HepG2 (cell line): Measurements from ENCODE around the gene KAT6B. TPM values are rescaled to one million over a fixed set of nuclear protein-coding genes. Genes with fewer than 3 reads are reported as not detected.

Experiments used
- ATAC-seq: fragments of 200-7000 bp; cut with Tn5 transposase; 3 replicates; pipeline ENCODE4 v1.9.1; 2020; ENCODE audit warnings: mild to moderate bottlenecking, moderate library complexity
- BruUV-seq: library from RNA; stranded (reverse); fragments of 400-500 nt; replicated peaks from 2 replicates; lab custom pipeline; 2021; lab: Mats Ljungman, UMichigan
- CTCF ChIA-PET: fragments of 300-600 bp; formaldehyde crosslinking; extraction: SDS; loops from one replicate; lab custom pipeline; 2021; ENCODE audit warnings: low total read pairs, inconsistent platforms, low intra/inter-chr PET ratio; lab: Yijun Ruan, JAX
- POLR2A ChIA-PET: fragments of 350-600 bp; sonication (Branson Sonifier 250); formaldehyde crosslinking; loops from one replicate; lab custom pipeline; 2020; ENCODE audit warnings: antibody characterized with exemption, inconsistent platforms; lab: Yijun Ruan, JAX
- DNase-seq: peaks from one replicate; pipeline ENCODE4 v3.0.0-alpha.2; 2015; ENCODE audit warnings: low spot score
- FAIRE-seq: peaks from 3 replicates; lab custom pipeline; 2011; peaks lifted over from hg19 to GRCh38; lab: Jason Lieb, UNC
- H2AFZ ChIP-seq: one replicate; pipeline ENCODE4 v1.6.1; 2011; ENCODE audit warnings: low read length, inconsistent platforms
- H3K27ac ChIP-seq: fragments of 300-600 bp; 3 replicates; pipeline ENCODE4 v1.8.0; 2011; ENCODE audit warnings: mixed run types, mild to moderate bottlenecking, mixed read lengths, low read length, inconsistent platforms; ENCODE audit not compliant: insufficient read depth; ENCODE audit errors: extremely low read length
- H3K27me3 ChIP-seq, 2 experiments: fragments of 200-600 bp in 1 of 2; 2 replicates in 1 of 2; 3 replicates in 1 of 2; pipeline versions ENCODE4 v1.6.0 to v1.8.0; 2011; ENCODE audit warnings: low read length in 2 of 2, mild to moderate bottlenecking in 2 of 2, moderate library complexity in 2 of 2, inconsistent platforms in 1 of 2; ENCODE audit not compliant: insufficient read depth in 2 of 2, control insufficient read depth in 1 of 2
- H3K36me3 ChIP-seq, 2 experiments: fragments of 200-600 bp in 1 of 2; replicated peaks in 1 of 2; 2 replicates in 1 of 2; 3 replicates in 1 of 2; pipeline versions ENCODE4 v1.5.1 to v1.8.0; 2011; ENCODE audit warnings: low read length in 2 of 2, inconsistent platforms in 1 of 2; ENCODE audit not compliant: insufficient read depth in 2 of 2, control insufficient read depth in 1 of 2
- H3K4me1 ChIP-seq: 2 replicates; pipeline ENCODE4 v1.5.1; 2012; ENCODE audit warnings: low read length, inconsistent platforms; ENCODE audit not compliant: insufficient read depth
- H3K4me2 ChIP-seq: 2 replicates; pipeline ENCODE4 v1.6.0; 2011; ENCODE audit warnings: low read depth, low read length, inconsistent platforms
- H3K4me3 ChIP-seq, 3 experiments: fragments of 200-600 bp in 1 of 3; sonication (generic), shearing (Covaris generic) in 1 of 3; replicated peaks in 1 of 3; 2 replicates each; pipeline ENCODE4 v1.5.1; 2011 to 2016; ENCODE audit warnings: low read length in 3 of 3, inconsistent platforms in 2 of 3, low read depth in 2 of 3, mild to moderate bottlenecking in 2 of 3, control low read depth in 1 of 3, mixed read lengths in 1 of 3; ENCODE audit not compliant: insufficient read depth in 1 of 3
- H3K79me2 ChIP-seq: one replicate; pipeline ENCODE4 v1.6.1; 2011; ENCODE audit warnings: low read length, inconsistent platforms; ENCODE audit not compliant: insufficient read depth
- H3K9ac ChIP-seq: 2 replicates; pipeline ENCODE4 v1.6.0; 2011; ENCODE audit warnings: mild to moderate bottlenecking, low read depth, low read length, inconsistent platforms; ENCODE audit not compliant: insufficient read depth
- H3K9me3 ChIP-seq: 2 replicates; pipeline ENCODE4 v1.5.1; 2012; ENCODE audit warnings: mild to moderate bottlenecking, low read length
- H4K20me1 ChIP-seq: 2 replicates; pipeline ENCODE4 v1.6.0; 2011; ENCODE audit warnings: inconsistent platforms, mild to moderate bottlenecking, low read length, moderate library complexity; ENCODE audit not compliant: insufficient read depth
- ATF7 ChIP-seq, 2 experiments: fragments of 450-650 bp in 1 of 2; sonication (generic) in 1 of 2; formaldehyde crosslinking in 1 of 2; IDR thresholded peaks; 2 replicates each; pipeline versions ENCODE4 v1.4.0 to v1.6.1; 2016 to 2020; ENCODE audit warnings: antibody characterized with exemption in 1 of 2, mild to moderate bottlenecking in 1 of 2, missing genetic modification reagents in 1 of 2
- POLR2G ChIP-seq: fragments of 200-400 bp; formaldehyde crosslinking; IDR thresholded peaks from 2 replicates; pipeline ENCODE4 v1.6.1; 2018; ENCODE audit warnings: mild to moderate bottlenecking, low read depth, low read length, moderate library complexity
- ZNF180 ChIP-seq: sonication (generic); formaldehyde crosslinking; IDR thresholded peaks from 2 replicates; pipeline ENCODE4 v1.4.0; 2020; ENCODE audit warnings: low read depth, missing genetic modification reagents, borderline replicate concordance
- ZSCAN30 ChIP-seq: sonication (generic); formaldehyde crosslinking; IDR thresholded peaks from 2 replicates; pipeline ENCODE4 v1.5.0; 2020; ENCODE audit warnings: mild to moderate bottlenecking, missing genetic modification reagents
- WGBS: methylation state at CpG from one replicate; pipeline ENCODE4 v1.1.6; 2017; ENCODE audit warnings: low lambda C conversion rate; 5-methylcytosine and 5-hydroxymethylcytosine counted together
- in situ Hi-C: cut with HindIII; loops from 2 replicates; pipeline ENCODE4 v1.10.0; 2017; ENCODE audit warnings: low pct_unique_long_range_greater_than_20kb; ENCODE audit not compliant: extremely low pct_ligation_motif_present
- intact Hi-C: fragments of 100-400 bp; cut with micrococcal nuclease; formaldehyde crosslinking; loops from one replicate; pipeline ENCODE4 v1.10.0; 2022; ENCODE audit not compliant: unreplicated experiment
- polyA plus RNA-seq, 8 experiments: library from polyadenylated mRNA; depleted of rRNA in 3 of 8; stranded (reverse) in 7 of 8; unstranded in 1 of 8; fragments of >200 nt; fragmentation: Illumina TruSeq in 4 of 8; extraction: Trizol in 4 of 8; gene quantifications; 2 replicates each; pipeline versions ENCODE4 v1.2.1 to v1.2.3, GENCODE V29; 2011 to 2016; ENCODE audit warnings: low read depth in 4 of 8, missing spikeins in 1 of 8, mixed read lengths in 1 of 8; ENCODE audit not compliant: insufficient read depth in 1 of 8
- total RNA-seq, 5 experiments: library from RNA; depleted of rRNA; stranded (reverse); fragments of >200 nt; fragmentation: Illumina TruSeq; extraction: Trizol; gene quantifications; 2 replicates each; pipeline ENCODE4 v1.2.3, GENCODE V29; 2016; ENCODE audit warnings: low read depth in 1 of 5
- TF ChIP-seq, protein P1 (sequence below), 2 experiments: sonication (generic) in 1 of 2; formaldehyde crosslinking in 1 of 2; IDR thresholded peaks; 2 replicates each; pipeline versions ENCODE4 v1.5.1 to v1.6.1; 2011 to 2020; ENCODE audit warnings: borderline replicate concordance in 1 of 2, low read depth in 1 of 2, low read length in 1 of 2, mild to moderate bottlenecking in 1 of 2, missing genetic modification reagents in 1 of 2, moderate library complexity in 1 of 2
- TF ChIP-seq, protein P2 (sequence below): sonication (generic); formaldehyde crosslinking; IDR thresholded peaks from 2 replicates; pipeline ENCODE4 v1.4.0; 2020; ENCODE audit warnings: low read depth, mild to moderate bottlenecking, missing genetic modification reagents

Gene KAT6B
- total and polyA plus RNA-seq, 2 of the 13 experiments (the other 11 are each of a cell fraction or from before 2014, with no cell fraction given), result 3.0 to 9.5 TPM

DNA sequence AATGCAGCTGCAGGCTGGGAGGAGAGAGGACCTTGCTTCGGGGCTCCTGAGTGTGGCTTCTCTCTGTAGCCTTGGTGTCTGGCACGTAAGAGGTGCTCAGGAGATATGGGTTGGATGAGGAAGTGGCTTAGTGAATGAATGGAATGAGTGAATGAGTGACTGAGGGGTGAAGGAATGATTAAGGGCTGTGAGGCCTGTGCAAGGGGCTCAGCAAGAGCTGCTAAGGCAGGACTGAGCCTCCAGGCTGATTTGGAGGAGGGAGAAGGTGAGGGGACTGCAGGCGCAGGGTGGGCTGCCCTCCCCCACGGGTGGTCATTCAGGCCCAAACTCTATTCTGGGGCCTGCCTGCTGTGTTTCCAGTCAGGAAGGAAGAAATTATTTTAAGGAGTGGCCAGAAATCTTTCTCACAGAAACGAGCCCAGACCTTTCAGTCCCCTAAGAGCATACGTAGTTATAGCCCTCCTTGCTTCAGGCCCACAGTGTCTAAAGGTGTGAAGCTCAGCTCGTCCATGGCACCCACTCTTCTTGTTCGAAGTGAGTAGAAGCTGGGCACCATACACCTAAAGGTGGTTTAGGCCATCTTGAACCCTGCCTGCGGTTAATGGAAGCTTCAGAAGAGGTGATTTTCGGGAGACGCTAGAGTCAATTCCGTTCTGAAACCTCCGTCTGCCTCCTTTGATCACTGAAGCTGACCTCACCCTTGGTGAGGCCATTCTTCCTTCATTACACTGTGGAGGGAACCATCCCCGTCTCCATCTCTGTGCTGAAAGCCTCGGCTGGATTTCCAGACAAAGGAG lies 235.5 kb downstream of the KAT6B start (continued):
- TF ChIP-seq, protein P1, sequence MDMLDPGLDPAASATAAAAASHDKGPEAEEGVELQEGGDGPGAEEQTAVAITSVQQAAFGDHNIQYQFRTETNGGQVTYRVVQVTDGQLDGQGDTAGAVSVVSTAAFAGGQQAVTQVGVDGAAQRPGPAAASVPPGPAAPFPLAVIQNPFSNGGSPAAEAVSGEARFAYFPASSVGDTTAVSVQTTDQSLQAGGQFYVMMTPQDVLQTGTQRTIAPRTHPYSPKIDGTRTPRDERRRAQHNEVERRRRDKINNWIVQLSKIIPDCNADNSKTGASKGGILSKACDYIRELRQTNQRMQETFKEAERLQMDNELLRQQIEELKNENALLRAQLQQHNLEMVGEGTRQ (IDR thresholded peaks at IDR 0.05; ENCODE audit: low read depth, low read length), result no peak
- TF ChIP-seq, protein P1 (CRISPR knock-in tag; IDR thresholded peaks at IDR 0.05; ENCODE audit: borderline replicate concordance), result no peak
- no peak for TF ChIP-seq ATF7 (IDR thresholded peaks at IDR 0.05)
- TF ChIP-seq ATF7 (CRISPR knock-in tag; IDR thresholded peaks at IDR 0.05), result no peak
- no peak for TF ChIP-seq ZSCAN30 (CRISPR knock-in tag)
- TF ChIP-seq, protein P2, sequence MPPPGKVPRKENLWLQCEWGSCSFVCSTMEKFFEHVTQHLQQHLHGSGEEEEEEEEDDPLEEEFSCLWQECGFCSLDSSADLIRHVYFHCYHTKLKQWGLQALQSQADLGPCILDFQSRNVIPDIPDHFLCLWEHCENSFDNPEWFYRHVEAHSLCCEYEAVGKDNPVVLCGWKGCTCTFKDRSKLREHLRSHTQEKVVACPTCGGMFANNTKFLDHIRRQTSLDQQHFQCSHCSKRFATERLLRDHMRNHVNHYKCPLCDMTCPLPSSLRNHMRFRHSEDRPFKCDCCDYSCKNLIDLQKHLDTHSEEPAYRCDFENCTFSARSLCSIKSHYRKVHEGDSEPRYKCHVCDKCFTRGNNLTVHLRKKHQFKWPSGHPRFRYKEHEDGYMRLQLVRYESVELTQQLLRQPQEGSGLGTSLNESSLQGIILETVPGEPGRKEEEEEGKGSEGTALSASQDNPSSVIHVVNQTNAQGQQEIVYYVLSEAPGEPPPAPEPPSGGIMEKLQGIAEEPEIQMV, result no peak

DNA sequence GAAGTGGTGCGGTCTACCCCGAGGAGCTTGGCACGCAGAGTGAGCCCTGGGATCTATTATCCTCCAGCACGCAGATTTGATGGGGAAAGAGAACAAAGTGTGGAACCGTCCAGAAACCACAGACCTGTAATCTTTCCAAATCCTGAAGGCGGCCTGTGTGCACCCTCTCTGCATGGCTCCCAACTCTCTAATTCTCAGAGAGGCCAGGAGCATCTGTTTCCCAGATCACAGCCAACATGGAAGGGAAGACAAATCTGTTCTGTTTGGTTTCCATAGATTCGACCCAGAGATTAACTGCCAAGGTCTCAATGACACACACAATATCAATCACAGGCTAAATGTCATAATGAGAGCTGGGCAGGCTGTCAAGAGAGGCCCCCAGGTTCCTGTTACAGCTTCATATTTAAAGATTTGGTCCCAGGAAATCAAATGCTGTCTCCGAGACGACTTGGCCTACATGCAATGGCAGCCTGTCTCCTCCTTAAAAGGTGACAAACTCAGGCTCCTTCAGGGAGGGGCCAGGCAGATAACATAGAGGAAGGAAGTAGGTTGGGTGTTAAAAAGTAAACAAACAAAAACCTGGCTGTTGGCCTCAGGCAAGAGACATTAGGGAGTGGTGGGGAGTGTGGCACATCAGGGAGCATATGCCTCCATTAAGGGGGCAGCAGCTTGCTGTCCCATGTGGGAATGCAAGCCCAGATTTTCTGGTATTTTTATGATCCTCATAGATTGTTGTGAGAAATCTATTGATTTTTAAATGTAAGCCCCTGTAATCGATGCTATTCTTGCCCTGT lies 236.3 kb downstream of the KAT6B start:
- BruUV-seq, result no TSS peak
- Histone ChIP-seq H4K20me1 (no peaks in the 10 kb centered on the region), H2AFZ (no peak overlapping the region), H3K9ac (no peak overlapping the region), H3K36me3 (no peaks in the 10 kb centered on the region), H3K4me1 (no peaks in the 10 kb centered on the region), H3K27me3 (peaks cover 0 to 7% of the 10 kb centered on the region in 2 experiments; a peak in 3 of 5 replicates), H3K4me3 (no peak overlapping the region), H3K79me2 (no peaks in the 10 kb centered on the region), H3K4me2 (no peak overlapping the region), H3K9me3 (no peaks in the 10 kb centered on the region), H3K27ac (no peak overlapping the region)
- POLR2A ChIA-PET, result no interaction called here
- in situ Hi-C loops, result no loop called here
- TF ChIP-seq ZNF180 (CRISPR knock-in tag) (peak; percentile 95; the same call in 1 of the 2 replicates), POLR2G (no peak)
- intact Hi-C loops, result no loop called here
- FAIRE-seq (no peak), ATAC-seq (no peak), DNase-seq (no peak)
- 64% methylated on average over 7 of the region's 10 CpGs for WGBS
- CTCF ChIA-PET, result no interaction called here
